Tibial nerve (tissue), 4 donors: ENCODE data around the gene SH3GL1.

Experiments
- CTCF ChIP-seq, 5 experiments: fragments of 200-600 bp in 3 of 5; fragments of 450-650 bp in 2 of 5; sonication (generic) in 3 of 5; IDR thresholded peaks; one replicate each; pipeline ENCODE4 v1.5.1; 2016 to 2019; ENCODE audit warnings: antibody characterized with exemption in 5 of 5, mild to moderate bottlenecking in 3 of 5, moderate library complexity in 2 of 5
- EP300 ChIP-seq, 2 donors: sonication (generic); formaldehyde crosslinking; IDR thresholded peaks; one replicate each; pipeline ENCODE4 v1.6.1; 2017; ENCODE audit warnings: antibody characterized with exemption in 2 of 2, mild to moderate bottlenecking in 1 of 2
- POLR2A ChIP-seq, 2 donors: fragments of 450-650 bp; IDR thresholded peaks; one replicate each; pipeline ENCODE4 v1.6.1; 2017; ENCODE audit warnings: antibody characterized with exemption in 2 of 2, mild to moderate bottlenecking in 2 of 2, moderate library complexity in 2 of 2

GRCh38 chr19:4369888-4370260 lies 30.5 kb downstream of the SH3GL1 start:
- no peak for TF ChIP-seq POLR2A (IDR thresholded peaks at IDR 0.05)
- peak; percentile 39 to 66 (median 47) for TF ChIP-seq CTCF (IDR thresholded peaks at IDR 0.05)
- TF ChIP-seq EP300 (IDR thresholded peaks at IDR 0.05): no peak
